ENCODE measurements around the gene HIRIP3.

DNA sequence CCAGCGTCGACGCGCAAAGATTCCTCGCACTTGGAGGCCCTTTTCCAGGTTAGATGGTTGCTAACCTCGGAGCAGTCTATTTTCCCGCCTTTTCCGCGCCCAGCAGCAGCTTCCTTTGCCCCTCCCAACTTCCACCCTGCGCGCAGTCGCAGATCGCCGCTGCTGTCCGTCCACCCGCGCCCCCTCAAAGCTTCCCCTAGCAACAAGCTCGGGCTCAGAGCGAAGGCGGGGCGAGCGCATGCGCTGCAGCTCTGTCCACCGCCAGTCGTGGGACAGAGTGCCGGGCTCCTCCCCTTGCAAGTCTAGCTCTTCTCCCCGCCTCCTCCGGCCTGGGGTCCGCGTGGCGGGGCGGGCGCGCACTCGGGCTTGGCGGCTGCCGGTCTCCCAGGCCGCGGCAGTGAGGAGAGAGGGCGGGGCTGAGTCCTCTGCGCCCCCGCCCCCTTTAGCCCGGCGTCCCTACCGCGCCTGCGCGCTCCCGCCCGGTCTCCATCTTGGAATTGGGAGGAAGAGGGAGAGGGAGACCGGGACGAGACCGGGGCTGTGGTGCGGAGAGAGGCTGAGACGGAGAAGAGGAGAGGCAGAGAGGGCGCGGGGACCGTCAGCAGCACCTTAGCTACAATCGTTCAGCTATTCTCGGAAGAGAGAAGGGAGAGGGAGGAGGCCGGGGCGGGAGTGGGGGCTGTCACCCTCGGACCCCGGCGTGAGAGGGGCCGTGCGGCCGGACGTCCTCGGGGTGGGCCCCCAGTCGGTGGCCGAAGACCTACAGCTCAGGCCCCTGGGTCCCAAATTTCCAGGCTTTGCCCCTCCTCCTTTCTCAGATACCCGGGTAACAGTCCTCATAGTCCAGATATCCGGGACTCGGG lies 21.8 kb downstream of the HIRIP3 start, which contains the start of gene TAOK2:
- TF ChIP-seq, protein P1, sequence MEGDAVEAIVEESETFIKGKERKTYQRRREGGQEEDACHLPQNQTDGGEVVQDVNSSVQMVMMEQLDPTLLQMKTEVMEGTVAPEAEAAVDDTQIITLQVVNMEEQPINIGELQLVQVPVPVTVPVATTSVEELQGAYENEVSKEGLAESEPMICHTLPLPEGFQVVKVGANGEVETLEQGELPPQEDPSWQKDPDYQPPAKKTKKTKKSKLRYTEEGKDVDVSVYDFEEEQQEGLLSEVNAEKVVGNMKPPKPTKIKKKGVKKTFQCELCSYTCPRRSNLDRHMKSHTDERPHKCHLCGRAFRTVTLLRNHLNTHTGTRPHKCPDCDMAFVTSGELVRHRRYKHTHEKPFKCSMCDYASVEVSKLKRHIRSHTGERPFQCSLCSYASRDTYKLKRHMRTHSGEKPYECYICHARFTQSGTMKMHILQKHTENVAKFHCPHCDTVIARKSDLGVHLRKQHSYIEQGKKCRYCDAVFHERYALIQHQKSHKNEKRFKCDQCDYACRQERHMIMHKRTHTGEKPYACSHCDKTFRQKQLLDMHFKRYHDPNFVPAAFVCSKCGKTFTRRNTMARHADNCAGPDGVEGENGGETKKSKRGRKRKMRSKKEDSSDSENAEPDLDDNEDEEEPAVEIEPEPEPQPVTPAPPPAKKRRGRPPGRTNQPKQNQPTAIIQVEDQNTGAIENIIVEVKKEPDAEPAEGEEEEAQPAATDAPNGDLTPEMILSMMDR (IDR thresholded peaks at IDR 0.05), result no peak
- TF ChIP-seq POLR2A (IDR thresholded peaks at IDR 0.05), result peak in 1 of 4 donors; percentile 52
- TF ChIP-seq POLR2AphosphoS5 (IDR thresholded peaks at IDR 0.05), result peak; percentile 59 to 95 (median 82)
- TF ChIP-seq EP300 (IDR thresholded peaks at IDR 0.05), result no peak

Measured in stomach (tissue), 4 donors.